ENCODE measurements around the gene FRMD4B. TPM values are rescaled to one million over a fixed set of nuclear protein-coding genes. Genes with fewer than 3 reads are reported as not detected.
A peak's percentile ranks its signal among the peaks of the same experiment; 100 is the strongest.

Gene FRMD4B
- total RNA-seq, 2 donors from 2014 or later: 2.1 to 2.2 TPM

DNA sequence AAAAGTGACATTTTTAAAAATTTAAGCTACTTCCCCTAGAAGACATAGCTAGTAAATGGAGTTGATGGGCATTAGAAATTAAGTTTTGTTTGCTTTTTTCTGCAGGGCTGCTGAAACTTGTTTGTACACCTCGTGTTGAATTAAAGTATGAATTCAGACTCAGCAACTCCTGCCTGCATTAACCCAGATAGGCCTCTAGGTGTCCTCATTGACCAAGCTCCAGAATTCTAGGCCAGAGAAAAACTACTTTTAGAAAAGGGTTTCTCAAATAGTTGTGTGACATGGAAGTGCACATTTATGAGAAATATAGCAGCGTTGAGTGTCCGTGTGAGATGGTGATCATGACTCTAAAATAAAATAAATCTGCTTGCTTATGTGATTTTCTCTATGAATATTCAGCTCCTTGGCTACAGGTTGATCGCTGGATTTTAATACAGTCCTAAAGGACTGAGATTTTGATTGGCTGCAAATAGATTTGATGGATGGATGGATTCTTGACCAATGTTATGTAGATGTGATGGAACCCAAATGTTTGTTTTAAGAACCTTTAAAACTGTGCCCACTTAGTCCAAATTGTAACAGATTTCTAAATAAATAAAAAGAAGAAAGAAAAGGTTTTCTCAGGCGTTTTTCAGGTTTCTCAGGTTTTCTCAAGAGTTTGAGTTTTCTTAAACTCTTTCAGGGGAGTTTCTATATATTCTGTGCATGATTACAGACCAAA, 224.1 kb downstream of the FRMD4B start:
- Mint-ChIP-seq H3K27me3 (ENCODE audit: insufficient read depth) (peaks cover 4% of the 10 kb centered on the region), H3K4me1 (no peaks in the 10 kb centered on the region), H3K4me3 (no peak overlapping the region), H3K36me3 (ENCODE audit: low read depth) (no peaks in the 10 kb centered on the region), H3K9me3 (no peaks in the 10 kb centered on the region), H3K27ac (no peak overlapping the region)
- TF ChIP-seq, protein P1, sequence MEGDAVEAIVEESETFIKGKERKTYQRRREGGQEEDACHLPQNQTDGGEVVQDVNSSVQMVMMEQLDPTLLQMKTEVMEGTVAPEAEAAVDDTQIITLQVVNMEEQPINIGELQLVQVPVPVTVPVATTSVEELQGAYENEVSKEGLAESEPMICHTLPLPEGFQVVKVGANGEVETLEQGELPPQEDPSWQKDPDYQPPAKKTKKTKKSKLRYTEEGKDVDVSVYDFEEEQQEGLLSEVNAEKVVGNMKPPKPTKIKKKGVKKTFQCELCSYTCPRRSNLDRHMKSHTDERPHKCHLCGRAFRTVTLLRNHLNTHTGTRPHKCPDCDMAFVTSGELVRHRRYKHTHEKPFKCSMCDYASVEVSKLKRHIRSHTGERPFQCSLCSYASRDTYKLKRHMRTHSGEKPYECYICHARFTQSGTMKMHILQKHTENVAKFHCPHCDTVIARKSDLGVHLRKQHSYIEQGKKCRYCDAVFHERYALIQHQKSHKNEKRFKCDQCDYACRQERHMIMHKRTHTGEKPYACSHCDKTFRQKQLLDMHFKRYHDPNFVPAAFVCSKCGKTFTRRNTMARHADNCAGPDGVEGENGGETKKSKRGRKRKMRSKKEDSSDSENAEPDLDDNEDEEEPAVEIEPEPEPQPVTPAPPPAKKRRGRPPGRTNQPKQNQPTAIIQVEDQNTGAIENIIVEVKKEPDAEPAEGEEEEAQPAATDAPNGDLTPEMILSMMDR (conservative IDR thresholded peaks at IDR 0.05): peak; percentile 96
- Histone ChIP-seq H3K36me3 (ENCODE audit: control insufficient read depth, insufficient read depth, low read length) (no peaks in the 10 kb centered on the region), H3K4me1 (ENCODE audit: control insufficient read depth, insufficient read depth, low read length) (no peaks in the 10 kb centered on the region), H3K27me3 (ENCODE audit: control insufficient read depth, insufficient read depth, low read length, poor library complexity, severe bottlenecking) (no peaks in the 10 kb centered on the region), H3K9ac (ENCODE audit: extremely low read depth, low read length, poor library complexity, severe bottlenecking) (no peak overlapping the region), H3K9me3 (ENCODE audit: control insufficient read depth, low read length) (no peaks in the 10 kb centered on the region), H3K4me3 (ENCODE audit: low read length) (no peak overlapping the region), H3K27ac (ENCODE audit: low read depth, low read length) (no peak overlapping the region)
- WGBS, 2 experiments (ENCODE audit: insufficient coverage in 1 of 2, insufficient read length in 1 of 2): 45 to 48% methylated on average over 5 of the region's 5 CpGs
- DNase-seq: no peak

DNA sequence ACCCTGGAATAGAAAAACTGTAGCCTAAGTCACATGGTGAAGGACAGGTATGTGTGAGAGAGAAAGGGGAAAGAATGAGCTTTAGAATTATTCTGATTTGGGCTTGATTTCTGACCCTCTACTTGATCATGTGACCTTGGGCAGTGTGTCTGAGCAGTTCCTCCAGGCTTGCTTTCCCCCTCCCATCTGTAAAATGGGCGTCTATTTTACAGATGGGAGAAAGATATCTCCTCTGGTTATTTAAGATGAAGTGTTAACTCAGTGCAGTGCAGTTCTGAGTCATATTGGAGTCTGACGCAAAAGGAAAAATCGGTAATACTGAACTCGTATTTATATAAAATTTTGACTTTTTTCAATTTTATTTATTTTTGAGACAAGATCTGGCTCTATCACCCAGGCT, 225.4 kb downstream of the FRMD4B start:
- Histone ChIP-seq H3K4me3 (ENCODE audit: low read length) (no peak overlapping the region), H3K27ac (ENCODE audit: low read depth, low read length) (no peak overlapping the region), H3K9me3 (ENCODE audit: control insufficient read depth, low read length) (no peaks in the 10 kb centered on the region), H3K4me1 (ENCODE audit: control insufficient read depth, insufficient read depth, low read length) (no peaks in the 10 kb centered on the region), H3K9ac (ENCODE audit: extremely low read depth, low read length, poor library complexity, severe bottlenecking) (no peak overlapping the region), H3K36me3 (ENCODE audit: control insufficient read depth, insufficient read depth, low read length) (no peaks in the 10 kb centered on the region), H3K27me3 (ENCODE audit: control insufficient read depth, insufficient read depth, low read length, poor library complexity, severe bottlenecking) (no peaks in the 10 kb centered on the region)
- no peaks in the 10 kb centered on the region for H3K9me3 Mint-ChIP-seq
- H3K27me3 Mint-ChIP-seq (ENCODE audit: insufficient read depth): peaks cover 12% of the 10 kb centered on the region
- H3K27ac Mint-ChIP-seq: no peak overlapping the region
- no peak for DNase-seq
- WGBS, 2 experiments (ENCODE audit: insufficient coverage in 1 of 2, insufficient read length in 1 of 2): 80 to 90% methylated on average over 1 to 4 of the region's 4 CpGs
- TF ChIP-seq, protein P1 (conservative IDR thresholded peaks at IDR 0.05): no peak
- H3K4me1 Mint-ChIP-seq: no peaks in the 10 kb centered on the region
- H3K36me3 Mint-ChIP-seq (ENCODE audit: low read depth): no peaks in the 10 kb centered on the region
- H3K4me3 Mint-ChIP-seq: no peak overlapping the region

- Mint-ChIP-seq H3K4me3 (no peak overlapping the region), H3K4me1 (no peaks in the 10 kb centered on the region), H3K27me3 (ENCODE audit: insufficient read depth) (peaks cover 15% of the 10 kb centered on the region), H3K9me3 (no peaks in the 10 kb centered on the region), H3K36me3 (ENCODE audit: low read depth) (no peaks in the 10 kb centered on the region), H3K27ac (no peak overlapping the region)
- Histone ChIP-seq H3K4me3 (ENCODE audit: low read length) (no peak overlapping the region), H3K9ac (ENCODE audit: extremely low read depth, low read length, poor library complexity, severe bottlenecking) (no peak overlapping the region), H3K9me3 (ENCODE audit: control insufficient read depth, low read length) (no peaks in the 10 kb centered on the region), H3K27ac (ENCODE audit: low read depth, low read length) (no peak overlapping the region), H3K36me3 (ENCODE audit: control insufficient read depth, insufficient read depth, low read length) (no peaks in the 10 kb centered on the region), H3K27me3 (ENCODE audit: control insufficient read depth, insufficient read depth, low read length, poor library complexity, severe bottlenecking) (no peaks in the 10 kb centered on the region), H3K4me1 (ENCODE audit: control insufficient read depth, insufficient read depth, low read length) (no peaks in the 10 kb centered on the region)
- TF ChIP-seq, protein P1 (conservative IDR thresholded peaks at IDR 0.05): no peak
- DNase-seq: peak; percentile 10
- 93 to 98% methylated on average over 2 of the region's 2 CpGs for WGBS, 2 experiments (ENCODE audit: insufficient coverage in 1 of 2, insufficient read length in 1 of 2)
Observed at GRCh38 chr3:69160107-69160506, 225.8 kb downstream of the FRMD4B start.

Data from endodermal cell (in vitro differentiated cells).